Osteocyte (in vitro differentiated cells): ENCODE results near the gene CCDC117. TPM values are rescaled to one million over a fixed set of nuclear protein-coding genes. Genes with fewer than 3 reads are reported as not detected.
A peak's percentile ranks its signal among the peaks of the same experiment; 100 is the strongest.

Experiments
- DNase-seq: peaks from one replicate; pipeline ENCODE4 v3.0.0; 2021; ENCODE audit warnings: mixed read lengths; ENCODE audit not compliant: unreplicated experiment; ENCODE audit errors: extremely low spot score
- H3K27ac Mint-ChIP-seq: one replicate; pipeline ENCODE4 v1.8.0; 2021; ENCODE audit warnings: mild to moderate bottlenecking, mixed read lengths; ENCODE audit not compliant: unreplicated experiment
- H3K27me3 Mint-ChIP-seq: one replicate; pipeline ENCODE4 v1.8.0; 2021; ENCODE audit warnings: mixed read lengths; ENCODE audit not compliant: unreplicated experiment
- H3K36me3 Mint-ChIP-seq: one replicate; pipeline ENCODE4 v1.8.0; 2021; ENCODE audit warnings: mixed read lengths; ENCODE audit not compliant: unreplicated experiment
- H3K4me1 Mint-ChIP-seq: one replicate; pipeline ENCODE4 v1.8.0; 2021; ENCODE audit warnings: mixed read lengths; ENCODE audit not compliant: unreplicated experiment
- H3K4me3 Mint-ChIP-seq: one replicate; pipeline ENCODE4 v1.8.0; 2021; ENCODE audit warnings: mild to moderate bottlenecking, moderate library complexity, mixed read lengths; ENCODE audit not compliant: unreplicated experiment
- H3K9me3 Mint-ChIP-seq: one replicate; pipeline ENCODE4 v1.8.0; 2021; ENCODE audit warnings: mixed read lengths; ENCODE audit not compliant: unreplicated experiment
- total RNA-seq: library from RNA; stranded (reverse); gene quantifications from 2 replicates; pipeline ENCODE4 v1.2.1, GENCODE V29; 2021
- TF ChIP-seq, protein P1 (sequence below): fragments of 200-600 bp; sonication (generic); IDR thresholded peaks from 2 replicates; pipeline ENCODE4 v1.5.0; 2021; ENCODE audit warnings: antibody characterized with exemption, mild to moderate bottlenecking, moderate library complexity

The CCDC117 gene
- total RNA-seq, 1 donor from 2014 or later = 21.9 TPM

DNA sequence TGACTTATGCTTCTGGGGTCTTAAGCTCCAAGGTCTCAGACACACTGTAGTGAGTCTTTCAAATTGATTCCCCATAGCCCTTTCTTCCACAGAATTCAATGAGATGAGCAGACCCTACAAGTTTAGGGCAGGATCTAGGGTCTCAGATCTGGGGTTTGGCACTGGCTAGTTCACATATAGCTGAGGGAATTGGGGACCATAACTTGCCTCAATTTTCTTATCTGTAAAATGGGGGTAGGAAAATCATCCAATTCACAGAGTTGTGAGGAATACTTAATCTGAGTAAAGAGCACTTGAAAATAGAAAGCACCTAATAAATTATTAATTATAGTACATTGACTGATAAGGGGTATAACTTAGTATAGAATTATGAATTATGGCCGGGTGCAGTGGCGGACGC, 5.9 kb upstream of the CCDC117 start:
- Mint-ChIP-seq H3K9me3 (no peaks in the 10 kb centered on the region), H3K27ac (no peak overlapping the region), H3K4me3 (no peak overlapping the region), H3K4me1 (no peaks in the 10 kb centered on the region), H3K36me3 (no peaks in the 10 kb centered on the region), H3K27me3 (no peaks in the 10 kb centered on the region)
- TF ChIP-seq, protein P1, sequence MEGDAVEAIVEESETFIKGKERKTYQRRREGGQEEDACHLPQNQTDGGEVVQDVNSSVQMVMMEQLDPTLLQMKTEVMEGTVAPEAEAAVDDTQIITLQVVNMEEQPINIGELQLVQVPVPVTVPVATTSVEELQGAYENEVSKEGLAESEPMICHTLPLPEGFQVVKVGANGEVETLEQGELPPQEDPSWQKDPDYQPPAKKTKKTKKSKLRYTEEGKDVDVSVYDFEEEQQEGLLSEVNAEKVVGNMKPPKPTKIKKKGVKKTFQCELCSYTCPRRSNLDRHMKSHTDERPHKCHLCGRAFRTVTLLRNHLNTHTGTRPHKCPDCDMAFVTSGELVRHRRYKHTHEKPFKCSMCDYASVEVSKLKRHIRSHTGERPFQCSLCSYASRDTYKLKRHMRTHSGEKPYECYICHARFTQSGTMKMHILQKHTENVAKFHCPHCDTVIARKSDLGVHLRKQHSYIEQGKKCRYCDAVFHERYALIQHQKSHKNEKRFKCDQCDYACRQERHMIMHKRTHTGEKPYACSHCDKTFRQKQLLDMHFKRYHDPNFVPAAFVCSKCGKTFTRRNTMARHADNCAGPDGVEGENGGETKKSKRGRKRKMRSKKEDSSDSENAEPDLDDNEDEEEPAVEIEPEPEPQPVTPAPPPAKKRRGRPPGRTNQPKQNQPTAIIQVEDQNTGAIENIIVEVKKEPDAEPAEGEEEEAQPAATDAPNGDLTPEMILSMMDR = no peak
- DNase-seq = no peak

GRCh38 chr22:28768701-28769393, 3.6 kb upstream of the CCDC117 start:
- Mint-ChIP-seq H3K27me3 (no peaks in the 10 kb centered on the region), H3K4me1 (peaks cover 9% of the 10 kb centered on the region), H3K9me3 (no peaks in the 10 kb centered on the region), H3K27ac (no peak overlapping the region), H3K4me3 (no peak overlapping the region), H3K36me3 (peaks cover 4% of the 10 kb centered on the region)
- TF ChIP-seq, protein P1 = no peak
- no peak for DNase-seq

DNA sequence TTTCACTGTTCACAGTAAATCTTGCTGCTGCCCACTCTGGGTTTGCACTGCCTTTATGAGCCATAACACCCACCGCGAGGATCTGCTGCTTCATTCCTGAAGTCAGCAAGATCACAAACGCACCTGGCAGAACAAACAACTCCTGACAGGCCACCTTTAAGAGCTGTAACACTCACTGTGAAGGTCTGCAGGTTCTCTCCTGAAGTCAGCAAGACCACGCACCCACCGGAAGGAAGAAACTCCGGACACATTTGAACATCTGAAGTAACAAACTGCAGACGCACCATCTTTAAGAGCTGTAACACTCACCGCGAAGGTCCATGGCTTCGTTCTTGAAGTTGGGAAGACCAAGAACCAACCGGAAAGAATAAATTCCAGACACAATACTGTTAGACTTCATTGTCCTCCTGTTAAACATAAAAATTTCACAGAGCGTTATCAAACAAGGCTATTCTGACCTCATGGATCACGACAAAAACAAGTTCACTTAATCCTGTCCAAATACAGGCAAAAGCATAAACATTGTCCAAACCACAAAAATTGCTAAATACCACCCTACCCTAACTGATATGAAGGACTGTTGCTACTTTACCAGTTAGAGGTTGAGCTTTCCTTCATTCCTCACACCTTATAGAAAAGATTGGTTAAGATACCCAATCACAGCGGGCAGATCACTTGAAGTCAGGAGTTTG, 3.0 kb upstream of the CCDC117 start:
- peaks cover 15% of the 10 kb centered on the region for H3K4me1 Mint-ChIP-seq
- no peaks in the 10 kb centered on the region for H3K27me3 Mint-ChIP-seq
- H3K27ac Mint-ChIP-seq = no peak overlapping the region
- H3K36me3 Mint-ChIP-seq = peaks cover 6% of the 10 kb centered on the region
- TF ChIP-seq, protein P1 = no peak
- H3K4me3 Mint-ChIP-seq = no peak overlapping the region
- no peaks in the 10 kb centered on the region for H3K9me3 Mint-ChIP-seq
- no peak for DNase-seq

DNA sequence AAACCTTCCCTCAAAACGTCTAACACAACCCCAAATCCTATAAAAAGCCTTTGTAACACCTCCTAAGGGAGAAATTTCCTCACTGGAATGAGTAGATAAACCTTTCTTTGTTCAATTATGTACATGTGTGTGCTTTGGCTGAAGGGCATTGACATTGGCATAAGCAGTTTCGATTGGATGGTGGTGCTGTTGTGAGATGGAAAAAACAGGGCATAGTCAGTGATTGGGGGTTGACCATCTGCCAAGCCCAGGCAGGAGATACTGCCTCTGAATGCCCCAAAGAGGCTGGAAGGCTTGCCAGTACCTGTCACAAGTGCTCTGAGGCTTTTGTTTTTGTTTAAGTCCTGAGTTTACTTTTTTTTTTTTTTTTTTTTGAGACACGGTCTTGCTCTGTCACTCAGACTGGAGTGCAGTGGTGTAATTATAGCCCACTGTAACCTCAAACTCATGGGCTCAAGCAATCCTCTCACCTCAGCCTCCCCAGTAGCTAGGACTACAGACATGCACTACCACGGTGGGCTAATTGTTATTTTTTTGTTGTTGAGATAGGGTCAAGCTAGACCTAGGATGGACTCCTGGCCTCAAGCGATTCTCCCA, 1.2 kb upstream of the CCDC117 start:
- no peak for DNase-seq
- no peak overlapping the region for H3K27ac Mint-ChIP-seq
- H3K36me3 Mint-ChIP-seq = peaks cover 11% of the 10 kb centered on the region
- TF ChIP-seq, protein P1 = no peak
- H3K27me3 Mint-ChIP-seq = no peaks in the 10 kb centered on the region
- H3K4me1 Mint-ChIP-seq = peaks cover 20% of the 10 kb centered on the region
- H3K9me3 Mint-ChIP-seq = no peaks in the 10 kb centered on the region
- no peak overlapping the region for H3K4me3 Mint-ChIP-seq

DNA sequence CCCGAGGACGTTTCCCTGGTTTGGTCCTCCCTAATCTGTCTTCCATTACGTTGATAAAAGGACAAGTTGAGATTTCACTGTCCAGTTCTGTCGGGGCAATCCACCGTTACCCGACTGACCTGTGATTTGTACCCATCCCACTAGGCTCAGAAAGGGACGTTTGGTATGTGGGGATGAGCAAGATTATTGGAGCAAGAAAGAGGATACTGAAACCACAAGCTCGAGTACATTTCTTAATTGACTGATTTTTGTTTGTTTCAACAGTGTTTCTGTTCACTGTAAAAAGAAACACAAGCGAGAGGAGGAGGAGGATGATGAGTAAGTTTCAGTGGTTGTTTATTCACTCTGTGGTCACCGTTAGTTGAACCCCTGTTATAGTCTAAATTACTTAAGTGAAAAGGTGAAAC, 969 bp downstream of the CCDC117 start:
- Mint-ChIP-seq H3K4me3 (peak overlapping the region; percentile 89), H3K4me1 (peaks cover 20% of the 10 kb centered on the region), H3K27me3 (no peaks in the 10 kb centered on the region)

More for the DNA sequence above, 969 bp downstream of the CCDC117 start:
- DNase-seq = no peak
- Mint-ChIP-seq H3K9me3 (no peaks in the 10 kb centered on the region), H3K36me3 (peaks cover 11% of the 10 kb centered on the region), H3K27ac (peak overlapping the region; percentile 93)
- TF ChIP-seq, protein P1 = no peak
